GM12891 (cell line): ENCODE data around the gene ZEB2.

Experiments
- POLR2A ChIP-seq: IDR thresholded peaks from 2 replicates; pipeline ENCODE4 v1.6.1; 2011; ENCODE audit warnings: low read depth, low read length, control low read depth
- POLR2AphosphoS5 ChIP-seq: IDR thresholded peaks from 2 replicates; pipeline ENCODE4 v1.6.1; 2011; ENCODE audit warnings: low read depth, low read length, control low read depth
- SPI1 ChIP-seq: IDR thresholded peaks from 2 replicates; pipeline ENCODE4 v1.6.1; 2011; ENCODE audit warnings: low read depth, low read length, control low read depth
- TAF1 ChIP-seq: IDR thresholded peaks from 2 replicates; pipeline ENCODE4 v1.6.1; 2011; ENCODE audit warnings: low read depth, low read length, control low read depth

GRCh38 chr2:144522176-144522896 lies 2.4 kb upstream of the ZEB2 start:
- TF ChIP-seq POLR2A (no peak), POLR2AphosphoS5 (no peak), TAF1 (no peak), SPI1 (no peak)
